Loucy (cell line): Measurements from ENCODE around the gene SMURF2.

ENCODE experiments used
- CTCF ChIP-seq: fragments of 200-600 bp; sonication (generic); conservative IDR thresholded peaks from 2 replicates; pipeline ENCODE4 v1.5.1; 2014; ENCODE audit warnings: mild to moderate bottlenecking, antibody characterized with exemption, low read length
- EZH2phosphoT487 ChIP-seq: fragments of 200-600 bp; IDR thresholded peaks from 2 replicates; pipeline ENCODE4 v1.6.1; 2018; ENCODE audit warnings: antibody characterized with exemption, mild to moderate bottlenecking, moderate library complexity, borderline replicate concordance

DNA sequence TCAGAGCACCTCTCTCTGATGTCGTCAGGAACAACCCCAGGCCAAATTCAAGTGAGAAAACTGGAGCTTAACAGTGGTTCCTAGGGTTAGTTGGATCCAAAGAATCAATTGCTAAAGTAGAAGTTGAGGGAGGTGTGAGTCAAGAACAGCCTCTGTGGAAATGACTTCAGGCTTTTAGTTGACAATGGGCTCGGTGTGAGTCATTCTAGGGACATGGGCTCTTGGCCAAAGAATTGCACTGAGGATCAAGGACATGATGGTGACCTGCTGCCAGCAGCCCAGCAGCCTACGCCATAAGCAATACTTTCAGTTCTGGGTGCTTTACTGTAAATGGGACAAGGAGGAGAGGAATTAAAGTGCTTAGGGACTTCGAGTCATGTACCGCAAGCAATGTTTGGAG, 32.1 kb upstream of the SMURF2 start:
- no peak for TF ChIP-seq EZH2phosphoT487
- TF ChIP-seq CTCF, result no peak
